GM18505 (cell line): ENCODE results near the gene ACP5.
"Not testable (repeated sequence)": the region's sequence is repeated elsewhere in the genome, so short reads cannot be mapped to it uniquely, and the experiment has no call there.

ENCODE experiments used
- ATAC-seq: cut with Tn5 transposase; IDR thresholded peaks from one replicate; pipeline ENCODE4 v1.9.1; 2021; ENCODE audit not compliant: unreplicated experiment
- POLR2A ChIP-seq: IDR thresholded peaks from 4 replicates; pipeline ENCODE4 v1.6.1; 2011; ENCODE audit warnings: borderline replicate concordance; ENCODE audit not compliant: insufficient read depth, insufficient read length; ENCODE audit errors: extremely low read depth

ACP5 gene

DNA sequence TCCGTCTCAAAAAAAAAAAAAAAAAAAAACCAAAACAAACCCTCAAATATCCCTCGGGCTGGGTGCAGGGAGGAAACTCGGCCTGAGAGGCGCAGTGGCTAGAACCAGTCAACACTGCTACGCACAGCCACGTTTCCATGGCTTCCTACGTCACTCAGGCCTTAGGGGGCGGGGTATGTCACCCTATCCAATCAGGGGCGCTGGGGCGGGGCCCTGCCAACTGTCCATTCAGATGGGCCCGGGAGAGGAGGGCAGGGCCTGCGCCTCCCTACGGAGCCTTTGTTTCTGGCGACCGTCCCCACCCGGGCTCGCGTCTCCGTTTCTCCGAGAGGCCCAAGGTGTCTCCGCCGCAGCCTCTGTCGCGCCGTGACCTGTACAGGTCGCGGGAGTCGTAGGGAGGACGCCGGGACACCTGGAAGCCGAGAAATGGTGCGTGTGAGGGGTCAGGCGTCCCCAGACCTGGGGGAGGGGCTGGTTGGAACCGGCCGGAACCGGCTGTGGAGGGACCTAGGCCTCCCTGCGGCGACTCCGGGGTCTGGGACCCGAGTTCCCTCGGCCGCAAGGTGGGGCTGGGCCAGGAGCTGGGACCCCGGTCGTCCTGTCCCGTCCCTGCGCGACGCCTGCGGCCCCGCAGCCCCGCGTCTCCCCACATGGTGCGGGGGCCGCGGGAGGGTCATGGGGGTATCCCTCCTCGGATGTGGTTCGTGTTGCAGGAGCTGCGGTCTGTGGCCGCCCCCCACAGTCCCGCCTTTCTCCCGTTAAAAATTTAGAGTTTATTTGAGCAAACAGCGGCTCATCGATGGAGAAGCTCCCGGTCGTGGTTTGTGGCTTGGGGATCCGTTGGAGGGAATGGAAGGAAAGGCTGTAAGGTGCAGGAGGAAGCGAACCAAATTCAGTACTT lies 20.0 kb upstream of the ACP5 start, which contains the start of gene ZNF627:
Gene ZNF627, plus strand, starts transcription at position 282 of the 901 bp plus-strand sequence. Its CDS starts 145 bp downstream, at position 427.
- peak; percentile 95 for ATAC-seq

DNA sequence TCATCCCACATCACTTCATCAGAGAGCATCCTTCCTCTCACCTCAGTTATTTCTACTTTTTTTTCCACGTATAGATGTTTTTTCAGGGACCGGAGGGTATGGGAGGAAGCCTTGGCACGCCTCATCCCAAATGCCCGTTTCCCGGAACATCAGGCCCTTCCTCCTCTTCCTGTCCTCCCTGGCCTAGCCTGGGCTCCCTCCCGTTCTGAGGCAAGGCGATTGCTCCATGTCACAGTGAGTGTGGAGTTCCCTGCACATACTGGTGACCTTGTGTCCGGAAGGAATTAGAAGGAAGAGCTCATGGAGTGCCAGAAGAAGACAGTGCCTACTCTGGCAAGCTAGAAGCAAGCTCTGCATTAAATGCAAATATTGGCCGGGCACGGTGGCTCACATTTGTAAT lies 18.7 kb upstream of the ACP5 start:
- no peak for ATAC-seq
- TF ChIP-seq POLR2A, result no peak

More for the DNA sequence above, 20.0 kb upstream of the ACP5 start, which contains the start of gene ZNF627:
- TF ChIP-seq POLR2A, result peak; percentile 94

DNA sequence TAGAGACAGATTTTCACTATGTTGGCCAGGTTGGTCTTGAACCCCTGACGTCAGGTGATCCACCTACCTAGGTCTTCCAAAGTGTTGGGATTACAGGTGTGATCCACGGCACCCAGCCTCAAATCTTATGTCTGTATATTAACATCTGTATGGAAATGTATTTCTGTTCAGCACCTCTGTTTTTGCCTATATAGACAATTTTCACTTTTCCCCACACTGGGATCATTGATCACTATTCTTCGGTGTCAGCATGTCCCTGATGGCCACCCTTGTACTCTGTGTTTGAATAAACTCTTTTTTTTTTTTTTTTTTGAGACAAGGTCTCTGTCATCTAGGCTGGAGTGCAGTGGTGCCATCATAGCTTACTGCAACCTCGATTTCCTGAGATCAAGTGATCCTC lies 16.6 kb upstream of the ACP5 start:
- no peak for TF ChIP-seq POLR2A
- no peak for ATAC-seq

GRCh38 chr19:11587975-11588631 lies 10.7 kb upstream of the ACP5 start:
- ATAC-seq, result no peak
- no peak for TF ChIP-seq POLR2A

DNA sequence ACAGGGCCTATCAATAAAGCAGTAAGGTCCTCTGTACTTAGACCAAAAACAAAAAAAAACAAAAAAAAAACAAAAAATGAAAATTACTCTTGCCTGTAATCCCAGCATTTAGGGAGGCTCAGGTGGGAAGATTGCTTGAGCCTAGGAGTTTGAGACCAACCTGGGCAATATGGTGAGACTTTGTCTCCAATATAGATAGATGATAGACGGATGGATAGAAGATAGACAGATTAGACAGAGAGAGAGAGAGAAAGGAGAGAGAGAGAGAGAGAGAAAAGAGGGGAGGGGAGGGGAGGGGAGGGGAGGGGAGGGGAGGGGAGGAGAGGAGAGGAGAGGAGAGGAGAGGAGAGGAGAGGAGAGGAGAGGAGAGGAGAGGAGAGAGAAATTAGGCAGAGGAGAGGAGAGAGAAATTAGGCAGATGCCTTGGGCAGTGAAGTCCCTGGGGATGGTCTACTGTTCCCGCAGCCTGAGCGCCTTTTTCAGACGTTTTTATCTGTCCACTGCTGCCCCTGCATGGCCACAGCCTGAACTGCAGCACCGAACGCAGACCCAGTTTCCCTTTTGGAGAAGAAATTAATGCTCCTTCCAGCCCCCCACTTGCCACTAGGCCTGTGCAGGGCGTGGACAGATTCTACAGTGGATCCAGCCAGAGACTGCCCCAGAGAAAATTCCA lies 10.0 kb upstream of the ACP5 start:
- no peak for ATAC-seq
- TF ChIP-seq POLR2A, result no peak

DNA sequence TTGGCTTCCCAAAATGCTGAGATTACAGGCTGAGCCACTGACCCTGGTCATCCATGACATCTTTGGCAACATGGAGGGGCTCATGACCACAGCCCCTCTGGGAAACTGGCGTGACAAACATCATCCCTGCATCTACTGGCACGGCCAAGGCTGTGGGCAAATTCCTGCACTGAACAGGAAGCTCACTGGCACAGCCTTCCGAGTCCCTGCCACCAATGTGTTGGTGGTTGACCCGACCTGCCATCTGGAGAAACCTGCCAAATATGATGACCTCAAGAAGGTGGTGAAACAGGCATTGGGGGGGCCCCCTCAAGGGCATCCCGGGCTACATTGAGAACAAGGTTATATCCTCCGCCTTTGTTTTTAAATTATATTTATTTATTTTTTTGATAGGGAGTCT lies 8.9 kb upstream of the ACP5 start:
- TF ChIP-seq POLR2A, result no peak
- no peak for ATAC-seq

DNA sequence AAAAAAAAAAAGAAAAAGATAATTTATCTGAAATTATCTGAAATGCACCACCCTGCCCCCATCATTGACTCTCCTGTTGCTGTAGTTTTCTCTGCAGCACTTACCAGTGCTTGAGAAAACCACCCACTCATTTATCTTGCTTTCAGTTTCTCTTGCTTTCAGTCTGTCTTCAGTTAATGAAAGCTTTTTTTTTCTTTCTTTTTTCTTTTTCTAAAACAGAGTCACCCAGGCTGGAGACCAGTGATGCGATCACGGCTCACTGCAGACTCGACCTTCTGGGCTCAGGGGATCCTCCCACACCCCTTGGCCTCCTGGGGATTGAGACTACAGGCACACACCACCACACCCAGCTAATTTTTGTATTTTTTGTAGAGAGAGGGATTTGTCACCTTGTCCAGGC lies 4.3 kb upstream of the ACP5 start:
- TF ChIP-seq POLR2A, result peak; percentile 15
- ATAC-seq, result peak; percentile 73

DNA sequence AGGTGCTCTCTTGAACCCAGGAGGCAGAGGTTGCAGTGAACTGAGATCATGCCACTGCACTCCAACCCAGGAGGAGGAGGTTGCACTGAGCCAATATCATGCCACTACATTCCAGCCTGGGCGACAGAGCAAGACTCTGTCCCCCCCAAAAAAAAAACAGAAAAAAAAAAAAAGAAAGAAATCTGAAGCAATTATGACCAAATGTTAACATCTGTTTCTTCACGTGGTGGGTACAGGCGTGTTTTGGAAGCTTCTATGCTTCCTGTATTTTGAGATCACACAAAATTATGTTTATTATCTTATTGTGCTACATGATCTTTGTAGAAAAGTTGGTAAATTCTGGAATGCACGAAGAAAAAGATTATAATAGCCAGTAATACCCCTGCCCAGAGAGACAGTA lies 2.7 kb upstream of the ACP5 start:
- TF ChIP-seq POLR2A, result no peak
- no peak for ATAC-seq

- peak; percentile 57 for TF ChIP-seq POLR2A
- no peak for ATAC-seq
These were observed 1.1 kb upstream of the ACP5 start for GRCh38 chr19:11578258-11579142.

- ATAC-seq, result no peak
- no peak for TF ChIP-seq POLR2A
These were observed 1.2 kb downstream of the ACP5 start for GRCh38 chr19:11576227-11576626.

- ATAC-seq, result no peak
- no peak for TF ChIP-seq POLR2A
These were observed 2.8 kb downstream of the ACP5 start for GRCh38 chr19:11574689-11575088.

GRCh38 chr19:11573763-11574162 lies 3.7 kb downstream of the ACP5 start:
- ATAC-seq, result not testable (repeated sequence)

DNA sequence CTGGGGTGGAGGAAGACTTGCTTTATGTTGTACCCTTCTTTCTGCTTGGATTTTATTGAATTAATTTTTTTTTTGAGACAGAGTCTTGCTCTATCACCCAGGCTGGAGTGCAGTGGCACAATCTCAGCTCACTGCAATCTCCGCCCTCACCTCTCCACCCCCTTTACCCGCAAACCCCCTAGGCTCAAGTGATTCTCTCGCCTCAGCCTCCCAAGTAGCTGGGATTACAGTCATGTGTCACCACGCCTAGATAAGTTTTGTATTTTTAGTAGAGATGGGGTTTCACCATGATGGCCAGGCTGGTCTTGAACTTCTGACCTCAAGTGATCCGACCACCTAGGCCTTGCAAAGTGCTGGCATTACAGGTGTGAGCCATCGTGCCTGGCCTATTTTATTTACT lies 4.1 kb downstream of the ACP5 start:
- ATAC-seq, result not testable (repeated sequence)
